GM13976 (cell line): Measurements from ENCODE around the gene ANKRD16.
A peak's percentile ranks its signal among the peaks of the same experiment; 100 is the strongest.

Experiments used
- DNase-seq: peaks from one replicate; pipeline ENCODE4 v3.0.0; 2012; ENCODE audit warnings: low spot score
- in situ Hi-C: fragments of 300-500 bp; cut with MboI; formaldehyde crosslinking; loops from one replicate; pipeline ENCODE4 v1.12.0; 2022; ENCODE audit warnings: low sequenced_read_pairs, mixed read lengths, inconsistent platforms; ENCODE audit not compliant: unreplicated experiment
- TF ChIP-seq, protein P1 (sequence below): IDR thresholded peaks from 2 replicates; pipeline ENCODE4 v1.5.1; 2012; ENCODE audit warnings: borderline replicate concordance, mild to moderate bottlenecking; ENCODE audit not compliant: insufficient read depth; ENCODE audit errors: extremely low read depth, missing control alignments, control extremely low read depth

The ANKRD16 gene

DNA sequence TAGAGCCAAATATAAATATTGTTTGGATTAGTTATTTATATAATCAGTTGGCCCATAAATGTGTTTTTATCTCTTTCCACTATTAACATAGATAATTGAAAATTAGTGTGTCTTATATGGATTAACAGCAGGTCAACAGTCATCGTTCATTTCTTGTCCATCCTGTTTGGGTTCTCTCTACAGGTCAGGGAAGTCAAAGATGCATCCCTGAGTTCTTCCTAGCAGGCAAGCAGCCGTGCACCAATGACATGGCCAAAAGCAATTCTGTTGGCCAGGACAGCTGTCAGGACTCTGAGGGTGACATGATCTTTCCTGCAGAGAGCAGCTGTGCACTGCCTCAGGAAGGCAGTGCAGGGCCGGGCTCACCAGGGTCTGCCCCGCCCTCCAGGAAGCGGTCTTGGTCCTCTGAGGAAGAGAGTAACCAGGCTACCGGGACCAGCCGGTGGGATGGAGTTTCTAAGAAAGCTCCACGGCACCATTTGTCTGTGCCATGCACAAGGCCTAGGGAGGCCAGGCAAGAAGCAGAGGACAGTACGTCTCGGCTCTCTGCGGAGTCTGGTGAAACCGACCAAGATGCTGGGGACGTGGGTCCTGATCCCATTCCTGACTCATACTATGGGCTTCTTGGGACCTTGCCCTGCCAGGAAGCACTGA, 16.3 kb upstream of the ANKRD16 start:
- in situ Hi-C loops = no loop called here
- DNase-seq = no peak
- TF ChIP-seq, protein P1, sequence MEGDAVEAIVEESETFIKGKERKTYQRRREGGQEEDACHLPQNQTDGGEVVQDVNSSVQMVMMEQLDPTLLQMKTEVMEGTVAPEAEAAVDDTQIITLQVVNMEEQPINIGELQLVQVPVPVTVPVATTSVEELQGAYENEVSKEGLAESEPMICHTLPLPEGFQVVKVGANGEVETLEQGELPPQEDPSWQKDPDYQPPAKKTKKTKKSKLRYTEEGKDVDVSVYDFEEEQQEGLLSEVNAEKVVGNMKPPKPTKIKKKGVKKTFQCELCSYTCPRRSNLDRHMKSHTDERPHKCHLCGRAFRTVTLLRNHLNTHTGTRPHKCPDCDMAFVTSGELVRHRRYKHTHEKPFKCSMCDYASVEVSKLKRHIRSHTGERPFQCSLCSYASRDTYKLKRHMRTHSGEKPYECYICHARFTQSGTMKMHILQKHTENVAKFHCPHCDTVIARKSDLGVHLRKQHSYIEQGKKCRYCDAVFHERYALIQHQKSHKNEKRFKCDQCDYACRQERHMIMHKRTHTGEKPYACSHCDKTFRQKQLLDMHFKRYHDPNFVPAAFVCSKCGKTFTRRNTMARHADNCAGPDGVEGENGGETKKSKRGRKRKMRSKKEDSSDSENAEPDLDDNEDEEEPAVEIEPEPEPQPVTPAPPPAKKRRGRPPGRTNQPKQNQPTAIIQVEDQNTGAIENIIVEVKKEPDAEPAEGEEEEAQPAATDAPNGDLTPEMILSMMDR = no peak

DNA sequence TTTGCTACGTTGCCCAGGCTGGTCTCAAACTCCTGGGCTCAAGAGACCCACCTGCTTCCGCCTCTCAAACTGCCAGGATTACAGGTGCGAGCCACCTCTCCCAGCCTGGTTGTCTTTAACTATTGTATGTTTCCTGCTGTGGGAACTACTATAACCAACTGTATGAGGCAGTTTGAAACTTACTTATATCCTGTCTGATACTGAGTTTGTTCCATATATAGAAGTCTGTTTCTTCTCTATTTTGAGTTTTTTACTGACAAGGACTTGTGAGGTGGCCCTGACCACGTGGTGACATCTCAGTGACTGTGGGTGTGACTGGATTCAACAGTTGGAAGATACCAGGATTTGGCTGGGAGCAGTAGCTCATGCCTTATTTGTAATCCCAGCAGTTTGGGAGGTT, 14.5 kb upstream of the ANKRD16 start:
- in situ Hi-C loops = no loop called here
- peak; percentile 77 for DNase-seq
- TF ChIP-seq, protein P1 = no peak

DNA sequence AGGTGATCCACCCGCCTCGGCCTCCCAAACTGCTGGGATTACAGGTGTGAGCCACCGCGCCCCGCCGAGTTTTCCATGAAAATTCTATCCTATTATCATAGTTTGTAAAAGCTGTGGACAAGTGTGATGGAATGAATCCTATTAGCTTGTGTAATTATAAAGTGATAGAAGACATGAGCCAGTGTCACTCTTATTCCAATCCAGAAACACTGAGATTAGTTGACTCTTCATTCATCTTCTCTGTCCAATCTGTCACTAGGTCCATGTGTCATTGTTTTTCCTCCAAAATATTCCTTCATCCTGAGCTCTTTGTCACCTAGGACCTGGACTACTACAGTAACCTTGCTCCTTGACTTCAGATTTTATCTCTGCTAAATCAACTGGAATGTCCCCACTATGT, 13.9 kb upstream of the ANKRD16 start:
- no peak for DNase-seq
- TF ChIP-seq, protein P1 = no peak
- in situ Hi-C loops = no loop called here

GRCh38 chr10:5902511-5903274, 13.0 kb upstream of the ANKRD16 start:
- TF ChIP-seq, protein P1 = no peak
- in situ Hi-C loops = no loop called here
- DNase-seq = no peak

GRCh38 chr10:5900247-5900646, 10.6 kb upstream of the ANKRD16 start:
- no peak for DNase-seq
- in situ Hi-C loops = no loop called here
- TF ChIP-seq, protein P1 = no peak

DNA sequence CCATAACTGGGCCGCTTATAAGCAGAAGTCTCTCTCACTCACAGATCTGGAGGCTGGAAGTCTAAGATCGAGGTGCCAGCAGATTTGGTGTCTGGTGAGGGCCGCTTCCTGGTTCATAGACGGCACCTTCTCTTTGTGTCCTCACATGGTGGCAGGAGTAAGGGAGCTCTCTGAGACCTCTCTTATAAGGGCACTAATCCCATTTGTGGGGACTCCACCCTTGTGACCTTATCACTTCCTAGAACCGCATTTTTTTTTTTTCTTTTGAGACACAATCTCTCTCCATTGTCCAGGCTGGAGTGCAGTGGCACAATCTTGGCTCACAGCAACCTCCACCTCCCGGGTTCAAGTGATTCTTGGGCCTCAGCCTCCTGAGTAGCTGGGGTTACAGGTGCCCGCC, 8.5 kb upstream of the ANKRD16 start:
- in situ Hi-C loops = no loop called here
- TF ChIP-seq, protein P1 = no peak
- no peak for DNase-seq
